G401 (cell line): ENCODE results near the gene STYXL1. TPM values are rescaled to one million over a fixed set of nuclear protein-coding genes. Genes with fewer than 3 reads are reported as not detected.
"Not testable (repeated sequence)": the region's sequence is repeated elsewhere in the genome, so short reads cannot be mapped to it uniquely, and the experiment has no call there.

ENCODE experiments used
- DNase-seq: peaks from one replicate; pipeline ENCODE4 v3.0.0-alpha.2; 2015; ENCODE audit warnings: low spot score
- in situ Hi-C: cut with HindIII; loops from 2 replicates; pipeline ENCODE4 v1.10.0; 2016; ENCODE audit warnings: low sequenced_read_pairs, mixed read lengths
- total RNA-seq: library from RNA; depleted of rRNA; stranded (reverse); fragments of >200 nt; shearing (Covaris generic); gene quantifications from 2 replicates; pipeline ENCODE4 v1.2.3, GENCODE V29; 2014

The STYXL1 gene
- total RNA-seq, 1 experiment from 2014 or later, result 61.7 TPM

DNA sequence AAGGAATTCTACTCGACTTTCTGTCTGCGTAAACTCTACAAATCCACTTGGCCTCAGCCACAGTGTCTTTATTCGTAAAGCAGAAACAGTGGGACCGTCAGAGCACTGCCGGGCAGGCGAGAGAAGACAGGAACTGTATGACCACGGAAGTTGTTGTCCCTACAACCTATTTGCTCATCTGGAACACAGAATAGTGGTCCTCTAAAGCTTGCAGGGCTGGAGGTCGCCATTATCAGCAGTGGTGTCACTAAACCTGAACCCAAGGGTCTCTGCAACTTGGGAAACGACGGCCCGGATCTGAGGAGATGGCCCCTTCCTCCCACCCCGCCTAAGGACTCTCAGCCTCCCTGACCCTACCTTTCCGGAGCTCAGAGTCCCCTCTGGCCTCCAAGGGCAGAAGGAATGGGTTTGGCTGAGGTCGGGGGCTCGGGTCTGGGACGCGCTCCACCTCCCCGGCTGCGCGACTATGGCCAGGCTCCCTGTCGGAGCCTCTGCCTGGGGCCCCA is 442 bp downstream of the STYXL1 start:
- in situ Hi-C loops, result no loop called here
- DNase-seq, result peak; percentile 32

GRCh38 chr7:76044375-76044865 is 3.4 kb downstream of the STYXL1 start:
- DNase-seq, result no peak
- in situ Hi-C loops, result no loop called here

DNA sequence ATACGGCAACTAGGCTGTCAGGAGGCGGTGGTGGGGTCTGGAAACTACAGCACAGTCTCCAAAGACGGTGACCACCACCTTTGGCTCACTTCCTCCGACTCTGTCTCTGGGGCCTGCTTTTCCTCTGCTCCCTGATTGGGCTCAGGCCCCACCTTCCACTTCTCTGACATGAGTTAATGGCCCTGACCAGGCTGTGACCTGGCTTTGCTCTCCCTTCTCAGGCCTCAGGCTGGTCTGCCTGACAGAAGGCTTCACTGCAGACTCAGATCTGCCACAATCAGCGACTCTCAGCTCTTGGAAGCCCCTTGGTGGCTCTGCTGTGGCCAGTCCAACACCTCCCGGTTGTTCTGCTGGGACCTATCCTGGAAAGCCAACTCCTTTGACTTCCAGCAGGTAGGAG is 7.7 kb downstream of the STYXL1 start:
- DNase-seq, result no peak
- in situ Hi-C loops, result no loop called here

DNA sequence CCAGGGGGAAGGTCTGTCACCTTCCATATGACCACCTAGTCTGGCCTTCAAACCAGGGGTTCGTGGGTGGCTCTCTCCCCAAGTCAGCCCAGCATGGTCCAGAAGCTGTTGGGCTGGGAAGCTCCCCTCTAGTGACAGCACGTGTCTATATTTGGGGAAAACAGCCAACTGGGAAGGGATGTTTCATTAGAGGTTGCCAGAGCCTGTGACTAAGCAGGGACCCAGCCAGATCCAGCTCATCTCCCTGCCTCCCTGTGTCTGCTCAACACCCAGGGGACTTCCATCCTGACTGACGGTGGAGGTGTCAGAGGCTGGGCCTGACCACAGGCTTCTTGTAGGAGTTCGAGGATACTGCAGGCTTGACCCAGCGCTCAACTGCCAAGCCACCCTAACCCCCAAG is 10.5 kb downstream of the STYXL1 start:
- in situ Hi-C loops, result no loop called here
- no peak for DNase-seq

DNA sequence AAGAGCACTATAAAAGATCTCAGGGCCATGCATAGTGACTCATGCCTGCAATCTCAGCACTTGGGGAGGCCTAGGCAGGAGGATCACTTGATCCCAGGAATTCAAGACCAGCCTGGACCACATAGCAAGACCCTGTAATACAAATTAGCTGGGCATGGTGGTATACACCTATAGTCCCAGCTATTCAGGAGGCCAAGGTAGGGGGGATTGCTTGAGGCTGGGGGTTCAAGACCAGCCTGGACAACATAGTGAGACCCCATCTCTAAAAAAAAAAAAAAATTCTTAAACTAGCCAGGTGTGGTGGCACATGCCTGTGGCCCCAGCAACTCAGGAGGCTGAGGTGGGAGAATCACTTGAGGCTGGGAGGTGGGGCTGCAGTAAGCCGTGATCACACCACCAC is 15.8 kb downstream of the STYXL1 start:
- in situ Hi-C loops, result no loop called here
- no peak for DNase-seq

DNA sequence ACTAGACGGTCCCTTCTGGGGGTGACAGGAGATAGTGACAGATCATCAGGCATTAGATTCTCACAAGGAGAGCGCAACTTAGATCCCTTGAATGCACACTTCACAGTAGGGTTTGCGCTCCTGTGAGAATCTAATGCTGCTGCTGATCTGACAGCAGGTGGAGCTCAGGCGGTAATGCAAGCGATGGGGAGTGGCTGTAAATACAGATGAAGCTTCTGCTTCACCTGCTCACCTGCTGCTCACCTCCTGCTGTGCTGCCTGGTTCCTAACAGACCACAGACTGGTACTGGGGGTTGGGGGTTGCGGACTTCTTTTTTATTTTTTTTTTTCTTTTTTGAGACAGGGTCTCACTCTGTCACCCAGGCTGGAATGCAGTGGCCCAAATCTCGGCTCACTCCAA is 18.1 kb downstream of the STYXL1 start:
- in situ Hi-C loops, DNase-seq: not testable (repeated sequence)

GRCh38 chr7:76023002-76023401 is 24.8 kb downstream of the STYXL1 start:
- no peak for DNase-seq
- in situ Hi-C loops, result no loop called here

DNA sequence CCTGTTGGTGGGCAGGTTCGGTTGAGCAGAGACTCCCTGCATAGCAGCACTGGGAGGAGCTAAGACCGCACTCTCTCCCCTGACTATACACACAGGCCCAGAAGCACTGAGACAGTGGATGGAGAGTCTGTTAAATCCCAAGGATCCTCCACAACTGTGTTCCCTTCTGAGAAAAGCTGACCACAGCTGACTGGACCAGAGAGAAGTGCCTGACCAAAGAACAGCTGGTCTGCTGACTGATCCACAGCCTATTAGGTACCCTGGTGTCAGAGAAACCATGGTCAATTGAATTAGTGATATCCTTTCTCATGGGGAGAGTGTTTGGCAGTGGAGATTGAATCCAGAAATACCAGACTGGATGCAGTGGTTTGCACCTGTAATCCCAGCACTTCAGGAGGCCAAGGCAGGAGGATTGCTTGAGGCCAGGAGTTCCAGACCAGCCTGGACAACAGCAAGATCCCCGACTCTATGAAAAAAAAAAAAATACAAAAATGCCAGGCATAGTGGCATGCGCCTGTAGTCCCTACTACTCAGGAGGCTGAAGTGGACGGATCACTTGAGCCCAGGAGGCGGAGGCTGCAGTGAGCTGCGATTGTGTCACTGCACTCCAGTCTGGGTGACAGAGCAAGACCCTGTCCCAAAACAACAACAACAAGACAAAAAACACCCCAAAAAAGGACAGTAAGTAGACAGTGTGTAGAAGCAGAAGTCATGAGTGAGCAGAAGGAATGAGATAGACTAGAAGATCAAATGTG is 25.6 kb downstream of the STYXL1 start:
- DNase-seq, result no peak
- in situ Hi-C loops, result no loop called here

GRCh38 chr7:76020031-76020714 is 27.6 kb downstream of the STYXL1 start:
- peak; percentile 69 for DNase-seq
- in situ Hi-C loops, result no loop called here

DNA sequence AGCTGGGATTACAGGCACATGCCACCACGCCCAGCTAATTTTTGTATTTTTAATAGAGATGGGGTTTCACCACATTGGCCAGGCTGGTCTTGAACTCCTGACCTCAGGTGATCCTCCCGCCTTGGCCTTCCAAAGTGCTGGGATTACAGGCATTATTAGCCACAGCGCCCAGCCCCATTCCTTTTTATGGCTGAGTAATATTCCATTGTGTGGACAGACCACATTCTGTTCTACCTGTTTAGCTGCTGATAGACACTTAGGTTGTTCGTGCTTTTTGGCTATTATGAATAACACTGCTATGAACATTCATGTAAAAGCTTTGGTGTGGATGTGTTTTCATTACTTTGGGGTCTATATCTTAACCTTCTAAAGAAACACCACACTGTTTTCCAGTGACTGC is 29.3 kb downstream of the STYXL1 start:
- DNase-seq, in situ Hi-C loops: not testable (repeated sequence)

GRCh38 chr7:76016191-76016947 is 31.4 kb downstream of the STYXL1 start:
- in situ Hi-C loops, result no loop called here
- DNase-seq, result no peak

GRCh38 chr7:76011442-76011861 is 36.3 kb downstream of the STYXL1 start:
- in situ Hi-C loops, result no loop called here
- no peak for DNase-seq

GRCh38 chr7:76009672-76010600 is 37.9 kb downstream of the STYXL1 start:
- in situ Hi-C loops, result no loop called here

DNA sequence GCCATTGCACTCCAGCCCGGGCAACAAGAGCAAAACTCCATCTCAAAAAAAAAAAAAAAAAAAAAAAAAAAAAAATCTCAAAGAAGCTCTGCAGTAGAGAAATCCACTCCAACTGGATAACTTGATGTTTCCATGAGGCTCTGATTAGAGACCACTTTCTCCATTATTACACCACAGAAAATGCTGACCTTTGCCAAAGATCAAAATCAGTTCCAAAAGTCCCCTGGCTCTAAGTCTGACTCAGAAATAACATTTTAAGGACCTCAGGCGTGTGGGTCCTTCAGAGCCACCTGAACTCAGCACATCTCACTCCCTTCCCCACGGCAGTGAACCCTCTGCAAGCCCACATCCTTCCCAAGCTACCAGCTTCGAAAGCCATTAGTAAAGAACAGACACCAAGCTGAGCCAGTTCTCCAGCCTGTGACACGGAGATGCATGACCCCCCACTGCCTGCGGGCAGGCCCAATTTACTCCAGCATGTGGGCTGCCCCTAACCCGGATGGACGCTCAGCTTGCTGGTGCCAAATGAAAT is 39.6 kb downstream of the STYXL1 start:
- no peak for DNase-seq
- in situ Hi-C loops, result no loop called here

More at GRCh38 chr7:76009672-76010600, 37.9 kb downstream of the STYXL1 start:
- no peak for DNase-seq

DNA sequence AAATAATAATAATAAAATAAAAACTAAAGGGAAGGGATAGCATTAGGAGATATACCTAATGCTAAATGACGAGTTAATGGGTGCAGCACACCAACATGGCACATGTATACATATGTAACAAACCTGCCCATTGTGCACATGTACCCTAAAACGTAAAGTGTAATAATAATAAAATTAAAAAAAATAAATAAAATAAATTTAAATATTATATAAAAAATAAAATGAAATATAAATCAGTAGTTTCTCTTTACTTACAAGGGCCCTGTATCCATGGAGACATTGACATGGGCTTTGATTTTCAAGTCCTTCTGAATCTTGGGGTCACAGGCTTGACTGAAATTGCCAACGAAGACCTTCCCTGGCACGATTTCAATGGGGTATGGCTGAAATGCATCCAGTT is 42.8 kb downstream of the STYXL1 start:
- DNase-seq, in situ Hi-C loops: not testable (repeated sequence)

- no peak for DNase-seq
Observed at GRCh38 chr7:76003351-76003750, 44.4 kb downstream of the STYXL1 start.

GRCh38 chr7:76002822-76003221 is 45.0 kb downstream of the STYXL1 start:
- in situ Hi-C loops, result no loop called here
- DNase-seq, result no peak

More at GRCh38 chr7:76003351-76003750, 44.4 kb downstream of the STYXL1 start:
- in situ Hi-C loops, result no loop called here

GRCh38 chr7:76002139-76002538 is 45.7 kb downstream of the STYXL1 start:
- in situ Hi-C loops, result no loop called here
- DNase-seq, result no peak
